Spleen (tissue), 11 donors: ENCODE measurements around the gene C19orf73. TPM values are rescaled to one million over a fixed set of nuclear protein-coding genes. Genes with fewer than 3 reads are reported as not detected.
"Not testable (repeated sequence)": the region's sequence is repeated elsewhere in the genome, so short reads cannot be mapped to it uniquely, and the experiment has no call there.

Experiments
- DNase-seq: peaks from one replicate; pipeline ENCODE4 v3.0.0-alpha.2; 2020
- H3K27ac ChIP-seq, 8 donors: fragments of 200-600 bp; sonication (generic) in 7 of 8; 1 replicate in 4 of 8; 2 replicates in 4 of 8; pipeline versions ENCODE4 v1.5.0 to v1.8.0; 2016 to 2021; ENCODE audit warnings: inconsistent platforms in 4 of 8, mild to moderate bottlenecking in 4 of 8, moderate library complexity in 1 of 8
- H3K27me3 ChIP-seq, 7 donors: fragments of 200-600 bp; sonication (generic) in 6 of 7; replicated peaks in 1 of 7; 1 replicate in 4 of 7; 2 replicates in 3 of 7; pipeline versions ENCODE4 v1.5.0 to v1.8.0; 2016 to 2021; ENCODE audit warnings: inconsistent platforms in 3 of 7, mild to moderate bottlenecking in 1 of 7
- H3K36me3 ChIP-seq, 6 donors: fragments of 200-600 bp; sonication (generic) in 5 of 6; 1 replicate in 4 of 6; 2 replicates in 2 of 6; pipeline versions ENCODE4 v1.5.0 to v1.8.0; 2016 to 2021; ENCODE audit warnings: inconsistent platforms in 2 of 6
- H3K4me1 ChIP-seq, 6 donors: fragments of 200-600 bp; sonication (generic) in 5 of 6; 1 replicate in 3 of 6; 2 replicates in 3 of 6; pipeline versions ENCODE4 v1.5.0 to v1.8.0; 2016 to 2021; ENCODE audit warnings: inconsistent platforms in 3 of 6
- H3K4me3 ChIP-seq, 8 donors: fragments of 200-600 bp; sonication (generic) in 7 of 8; 1 replicate in 4 of 8; 2 replicates in 4 of 8; pipeline versions ENCODE4 v1.5.0 to v1.8.0; 2016 to 2021; ENCODE audit warnings: inconsistent platforms in 4 of 8, mild to moderate bottlenecking in 4 of 8, moderate library complexity in 2 of 8
- H3K9me3 ChIP-seq, 8 donors: fragments of 200-600 bp; sonication (generic) in 7 of 8; 1 replicate in 4 of 8; 2 replicates in 4 of 8; pipeline versions ENCODE4 v1.5.0 to v1.8.0; 2016 to 2021; ENCODE audit warnings: inconsistent platforms in 4 of 8
- CTCF ChIP-seq, 11 experiments: fragments of 200-600 bp in 7 of 11; fragments of 450-650 bp in 4 of 11; sonication (generic) in 4 of 11; IDR thresholded peaks in 8 of 11; conservative IDR thresholded peaks in 3 of 11; 1 replicate in 7 of 11; 2 replicates in 4 of 11; pipeline versions ENCODE4 v1.4.0 to v1.8.0; 2016 to 2021; ENCODE audit warnings: antibody characterized with exemption in 11 of 11, inconsistent platforms in 4 of 11, mild to moderate bottlenecking in 1 of 11
- POLR2A ChIP-seq, 3 donors: fragments of 450-650 bp; IDR thresholded peaks; one replicate each; pipeline ENCODE4 v1.5.1; 2017; ENCODE audit warnings: antibody characterized with exemption in 3 of 3, mild to moderate bottlenecking in 1 of 3
- POLR2AphosphoS5 ChIP-seq, 3 donors: sonication (generic); formaldehyde crosslinking; IDR thresholded peaks; one replicate each; pipeline ENCODE4 v1.5.1; 2017; ENCODE audit warnings: antibody characterized with exemption in 3 of 3
- WGBS, 5 donors: extraction: QIAGEN DNeasy Blood & Tissue Kit in 3 of 5; methylation state at CpG; one replicate each; pipeline versions ENCODE4 v1.1.5 to v1.1.7; 2013 to 2018; 5-methylcytosine and 5-hydroxymethylcytosine counted together
- intact Hi-C: fragments of 100-400 bp; cut with DNase I; formaldehyde crosslinking; loops from one replicate; pipeline ENCODE4 v1.15.0; 2023; ENCODE audit warnings: low total_unique reads
- polyA plus RNA-seq, 3 donors: library from polyadenylated mRNA; stranded (reverse); fragments of 200-250 nt; gene quantifications; one replicate each; pipeline ENCODE4 v1.2.1, GENCODE V29; 2013
- total RNA-seq, 7 donors: library from RNA; depleted of rRNA in 3 of 7; stranded (reverse); fragments of >200 nt in 3 of 7; fragmentation: NEBNext Ultra II Directional in 4 of 7; extraction: Animal tissue kit (Norgen Biotek cat#: 25700) in 4 of 7; gene quantifications; one replicate each; pipeline versions ENCODE4 v1.1.0 to v1.2.1, GENCODE V29; 2016 to 2021
- donor health status: healthy with polysubstance abuse.
- donor health status: DM: no; HTN: no; CAD: no; lungs with moderate emphysema.
- donor health status: DM: no; HTN: no; CAD: no.
- donor health status: Bipolar disorder and iron deficiency.
- donor health status: healthy.
- donor health status: DM: no; HTN: no; CAD: no.
- donor health status: DM: yes; HTN: yes; CAD: no.

Gene C19orf73
- total and polyA plus RNA-seq, 10 donors, result 0.70 to 5.5 (median 1.8) TPM; not detected in 1

GRCh38 chr19:49084206-49085019, 34.5 kb downstream of the C19orf73 start:
- intact Hi-C loops, result no loop called here
- WGBS, 5 donors, result 72 to 78% (median 73%) methylated on average over 26 of the region's 26 CpGs
- peak; percentile 78 for DNase-seq

GRCh38 chr19:49081273-49081672, 37.7 kb downstream of the C19orf73 start:
- no peak for DNase-seq
- Histone ChIP-seq H3K27me3 (peaks cover 0 to 7% (median 0%) of the 10 kb centered on the region in 7 donors), H3K27ac (no peak overlapping the region), H3K4me1 (peaks cover 5 to 17% (median 13%) of the 10 kb centered on the region in 6 donors), H3K4me3 (no peak overlapping the region), H3K9me3 (no peaks in the 10 kb centered on the region), H3K36me3 (peaks cover 0 to under 1% (median 0%) of the 10 kb centered on the region in 6 donors)
- TF ChIP-seq POLR2AphosphoS5 (IDR thresholded peaks at IDR 0.05), result no peak
- no peak for TF ChIP-seq CTCF (IDR thresholded peaks at IDR 0.05 in 8 of 11, conservative IDR thresholded peaks at IDR 0.05 in 3 of 11)
- no peak for TF ChIP-seq POLR2A (IDR thresholded peaks at IDR 0.05)
- 50 to 86% (median 83%) methylated on average over 1 of the region's 1 CpG for WGBS, 5 donors
- intact Hi-C loops, result no loop called here

More at GRCh38 chr19:49084206-49085019, 34.5 kb downstream of the C19orf73 start:
- H3K27ac ChIP-seq, result peak overlapping the region; percentile 86 to 96 (median 92)
- peak overlapping the region; percentile 75 to 99 (median 95) for H3K4me3 ChIP-seq
- peaks cover 21 to 48% (median 41%) of the 10 kb centered on the region in 6 donors for H3K4me1 ChIP-seq
- H3K27me3 ChIP-seq, result no peaks in the 10 kb centered on the region
- H3K9me3 ChIP-seq, result no peaks in the 10 kb centered on the region
- TF ChIP-seq CTCF (IDR thresholded peaks at IDR 0.05 in 8 of 11, conservative IDR thresholded peaks at IDR 0.05 in 3 of 11) (no peak), POLR2A (IDR thresholded peaks at IDR 0.05) (no peak), POLR2AphosphoS5 (IDR thresholded peaks at IDR 0.05) (no peak)
- H3K36me3 ChIP-seq, result peaks cover 0 to 32% (median 20%) of the 10 kb centered on the region in 6 donors

- Histone ChIP-seq H3K27ac (no peak overlapping the region), H3K4me1 (peaks cover 3 to 10% (median 7%) of the 10 kb centered on the region in 6 donors), H3K36me3 (no peaks in the 10 kb centered on the region), H3K27me3 (peaks cover 0 to 15% (median 0%) of the 10 kb centered on the region in 7 donors), H3K4me3 (no peak overlapping the region), H3K9me3 (no peaks in the 10 kb centered on the region)
- TF ChIP-seq CTCF (IDR thresholded peaks at IDR 0.05 in 8 of 11, conservative IDR thresholded peaks at IDR 0.05 in 3 of 11) (no peak), POLR2AphosphoS5 (IDR thresholded peaks at IDR 0.05) (no peak), POLR2A (IDR thresholded peaks at IDR 0.05) (no peak)
- 70 to 91% (median 89%) methylated on average over 4 of the region's 4 CpGs for WGBS, 5 donors
- DNase-seq, result no peak
- intact Hi-C loops, result no loop called here
Observed at GRCh38 chr19:49080392-49080791, 38.6 kb downstream of the C19orf73 start.

GRCh38 chr19:49074869-49075268, 44.1 kb downstream of the C19orf73 start:
- H3K36me3 ChIP-seq, H3K27ac ChIP-seq, intact Hi-C loops, H3K9me3 ChIP-seq, H3K4me3 ChIP-seq: not testable (repeated sequence)
- peak; percentile 78 for DNase-seq
- TF ChIP-seq CTCF (IDR thresholded peaks at IDR 0.05 in 8 of 11, conservative IDR thresholded peaks at IDR 0.05 in 3 of 11), result peak; percentile 43 to 75 (median 63)
- 15 to 27% (median 23%) methylated on average over 7 to 9 of the region's 9 CpGs for WGBS, 5 donors
- Histone ChIP-seq H3K27me3 (peaks cover 0 to 70% (median 42%) of the 10 kb centered on the region in 7 donors), H3K4me1 (peaks cover 0 to 16% (median 6%) of the 10 kb centered on the region in 6 donors)
